GM21825 (cell line): ENCODE data around the gene TGFBR1.

Source experiments
- ATAC-seq: cut with Tn5 transposase; IDR thresholded peaks from one replicate; pipeline ENCODE4 v1.9.1; 2021; ENCODE audit warnings: mild to moderate bottlenecking, moderate library complexity; ENCODE audit not compliant: unreplicated experiment

The TGFBR1 gene

DNA sequence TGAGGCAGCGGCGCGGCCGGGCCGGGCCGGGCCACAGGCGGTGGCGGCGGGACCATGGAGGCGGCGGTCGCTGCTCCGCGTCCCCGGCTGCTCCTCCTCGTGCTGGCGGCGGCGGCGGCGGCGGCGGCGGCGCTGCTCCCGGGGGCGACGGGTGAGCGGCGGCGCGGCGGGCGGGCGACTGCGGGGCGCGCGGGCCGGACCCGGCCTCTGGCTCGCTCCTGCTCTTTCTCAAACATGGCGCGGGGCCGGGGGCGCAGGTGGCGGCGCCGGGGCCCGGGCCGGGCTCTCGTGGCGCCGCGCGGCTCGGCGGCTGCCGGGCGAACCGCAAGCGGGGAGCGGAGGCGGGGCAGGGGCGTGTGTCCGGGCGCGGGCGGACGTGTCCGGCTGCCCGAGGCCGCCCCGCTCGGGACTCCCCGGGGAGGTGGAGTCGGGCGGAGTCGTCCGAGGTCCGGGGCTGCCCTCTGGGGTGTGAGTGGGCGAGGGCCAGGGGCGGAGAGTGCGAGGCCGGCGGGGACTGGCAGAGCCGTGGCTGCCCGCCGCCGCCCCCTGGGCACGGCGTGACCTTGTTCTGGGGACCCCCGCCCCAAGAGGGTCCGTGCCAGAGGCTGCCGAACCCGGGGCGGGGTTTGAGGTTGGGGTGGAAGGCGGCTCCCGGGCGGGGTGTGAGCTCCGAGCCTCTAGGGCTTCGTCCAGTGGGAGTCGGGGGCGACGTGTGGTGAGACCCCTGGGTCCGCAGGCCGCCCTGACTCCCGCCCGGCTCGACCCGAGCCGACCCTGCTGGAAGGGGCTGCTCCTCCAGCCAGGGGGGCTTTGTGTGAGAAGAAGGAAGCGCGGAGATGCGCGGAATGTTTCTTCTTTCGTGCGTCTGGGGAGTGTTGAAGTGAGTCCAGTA is 485 bp downstream of the TGFBR1 start:
- peak; percentile 50 for ATAC-seq

GRCh38 chr9:99106044-99106375 is 1.1 kb downstream of the TGFBR1 start:
- ATAC-seq, result no peak

- no peak for ATAC-seq
These were observed 2.5 kb downstream of the TGFBR1 start for GRCh38 chr9:99107421-99107820.

DNA sequence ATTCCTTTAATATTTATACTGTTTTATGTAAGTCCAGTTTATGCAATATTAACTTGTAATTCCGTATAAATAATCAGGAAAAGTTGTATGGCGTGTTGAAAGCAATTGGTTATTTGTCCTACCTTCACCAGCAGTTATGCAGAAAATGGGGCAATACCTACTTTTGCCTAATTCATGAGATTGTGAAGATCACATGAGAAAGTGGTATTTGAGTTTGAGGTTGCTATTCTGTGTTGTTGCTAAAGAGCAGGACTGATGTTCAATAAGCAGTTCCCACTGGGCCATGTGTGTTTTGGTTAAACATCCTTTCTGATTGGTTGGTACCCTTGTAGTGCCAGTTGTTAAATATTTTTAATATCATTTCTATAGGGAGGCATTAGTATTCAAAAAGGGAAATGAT is 3.2 kb downstream of the TGFBR1 start:
- no peak for ATAC-seq

DNA sequence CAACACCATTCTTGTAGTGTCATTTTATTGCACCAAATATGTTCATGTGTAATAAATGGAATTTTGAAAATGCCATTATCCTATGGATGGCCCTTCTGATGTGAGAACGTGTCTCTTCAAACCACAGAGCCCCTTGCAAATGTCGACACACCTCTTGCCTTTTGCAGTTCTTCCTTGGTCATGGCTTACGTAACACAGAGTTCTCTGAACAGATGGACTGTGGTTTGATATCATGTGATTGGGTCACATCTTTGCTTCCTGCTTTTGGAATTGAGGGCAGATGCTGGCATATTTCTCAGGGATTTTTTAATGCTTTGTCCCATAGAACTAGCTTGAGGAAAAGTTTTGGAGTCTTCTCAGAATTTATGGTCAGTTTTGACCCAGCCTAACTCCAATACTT is 4.6 kb downstream of the TGFBR1 start:
- ATAC-seq, result no peak

DNA sequence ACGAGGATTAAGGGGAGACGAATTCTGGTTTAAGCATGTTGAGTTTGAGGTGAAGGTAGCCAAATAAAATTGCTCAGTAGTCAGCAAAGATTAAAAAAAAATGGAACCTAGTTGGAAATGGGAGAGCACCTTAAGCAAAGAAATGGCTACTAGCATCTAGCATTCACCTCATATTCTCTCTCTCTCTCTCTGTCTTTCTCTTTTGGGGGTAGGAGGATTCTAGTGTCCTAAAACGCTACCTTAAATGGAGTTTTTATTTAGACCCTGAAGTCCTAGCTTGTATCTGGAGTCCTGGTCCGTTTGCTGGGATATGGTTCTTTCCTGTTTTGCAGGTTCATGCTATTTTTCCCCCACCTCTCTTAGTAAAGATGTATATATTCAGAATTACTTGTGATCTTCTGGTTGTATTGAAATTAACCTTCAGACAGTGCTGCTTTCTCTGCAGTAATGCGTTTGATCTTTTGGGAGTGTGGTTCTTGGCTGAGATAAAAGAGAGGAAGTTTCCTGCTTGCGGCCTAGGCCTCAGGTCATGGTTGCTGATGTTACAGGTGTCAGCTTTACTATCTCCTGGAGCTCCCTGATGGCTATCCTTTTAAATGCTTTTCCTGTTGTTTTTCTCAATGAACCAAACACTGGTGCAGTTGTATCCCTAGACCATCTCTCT is 8.0 kb downstream of the TGFBR1 start:
- no peak for ATAC-seq

- no peak for ATAC-seq
These were observed 8.6 kb downstream of the TGFBR1 start for GRCh38 chr9:99113414-99114048.

- no peak for ATAC-seq
These were observed 9.1 kb downstream of the TGFBR1 start for GRCh38 chr9:99114049-99114440.

DNA sequence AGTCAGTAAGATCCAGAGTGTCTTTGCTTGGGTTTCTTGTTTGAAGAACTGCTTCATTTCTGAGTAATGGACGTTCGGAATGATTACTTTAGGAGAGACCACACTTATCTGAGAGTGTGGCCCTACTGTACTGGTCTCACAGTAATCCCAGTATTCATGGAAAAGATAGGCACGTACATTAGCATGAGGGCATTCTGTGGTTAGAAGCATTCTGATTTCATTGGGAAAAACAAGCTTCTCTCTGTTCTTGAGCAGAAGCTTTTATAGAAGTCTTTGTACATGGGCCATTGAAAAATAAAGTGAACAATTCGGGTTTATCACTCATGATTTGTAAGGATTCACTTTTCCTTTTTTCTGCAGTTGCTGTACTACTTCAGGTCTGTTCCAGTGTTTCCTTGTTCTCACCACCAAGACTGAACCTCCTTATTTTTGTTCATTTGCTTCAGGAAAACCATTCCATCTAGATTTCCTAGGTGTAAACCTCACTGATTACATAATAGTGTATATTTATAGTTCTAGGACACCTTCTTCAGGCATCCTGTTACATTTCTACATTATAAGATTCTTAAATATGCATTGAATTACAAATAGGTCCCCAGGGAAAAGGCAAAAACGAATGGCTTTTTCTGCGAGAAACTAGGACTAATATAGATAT is 10.1 kb downstream of the TGFBR1 start:
- ATAC-seq, result no peak

DNA sequence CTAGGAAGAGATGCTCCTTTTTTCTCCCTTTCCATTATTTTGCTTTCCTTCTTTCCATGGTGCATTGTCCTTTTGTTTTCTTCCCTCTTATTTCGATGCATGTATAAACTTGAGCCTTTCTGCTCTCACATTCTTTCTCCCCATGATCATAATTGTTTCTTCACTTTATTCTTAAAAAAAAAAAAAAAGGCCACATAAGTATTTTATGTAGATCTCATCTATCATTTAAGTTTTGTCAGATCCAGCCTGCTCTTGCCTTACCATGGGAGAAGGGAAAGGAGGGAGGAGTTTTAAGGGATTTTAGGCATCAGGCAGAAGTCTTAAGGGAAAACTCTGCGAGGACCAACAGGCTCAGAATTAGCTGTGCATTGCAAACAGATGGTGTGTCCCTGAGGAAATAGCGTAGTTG is 11.1 kb downstream of the TGFBR1 start:
- ATAC-seq, result no peak

GRCh38 chr9:99118782-99119466 is 14.0 kb downstream of the TGFBR1 start:
- peak; percentile 95 for ATAC-seq

DNA sequence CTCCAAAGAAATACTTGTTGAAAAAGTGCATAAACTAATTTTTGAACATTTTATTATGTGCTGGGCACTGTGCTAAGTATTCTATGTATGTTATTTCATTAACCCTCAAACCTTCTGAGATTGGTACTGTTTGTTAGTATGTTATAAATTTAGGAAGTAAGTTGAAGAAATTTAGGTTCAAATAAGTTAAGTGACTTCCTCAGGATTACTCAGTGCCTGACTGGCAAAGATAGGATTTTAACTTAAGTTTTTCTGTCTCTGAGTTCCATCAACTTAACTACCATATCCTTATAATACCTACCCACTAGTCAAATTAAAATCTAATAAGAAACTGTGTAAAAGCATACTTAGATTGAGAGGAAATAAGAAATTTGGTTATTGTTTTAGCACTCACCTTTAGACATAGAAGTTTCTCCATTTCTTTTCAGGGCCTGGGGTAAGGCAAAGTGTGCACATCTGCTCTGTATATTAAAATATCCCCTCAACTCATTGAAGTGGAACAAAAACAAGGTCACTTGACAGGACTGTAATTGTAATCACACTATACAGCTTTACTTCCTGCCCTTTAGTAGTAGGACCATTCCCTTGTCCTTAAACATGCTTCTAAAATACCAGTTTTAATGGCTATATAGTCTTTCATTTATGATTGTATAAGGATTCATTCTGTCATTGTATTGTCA is 15.2 kb downstream of the TGFBR1 start:
- no peak for ATAC-seq

DNA sequence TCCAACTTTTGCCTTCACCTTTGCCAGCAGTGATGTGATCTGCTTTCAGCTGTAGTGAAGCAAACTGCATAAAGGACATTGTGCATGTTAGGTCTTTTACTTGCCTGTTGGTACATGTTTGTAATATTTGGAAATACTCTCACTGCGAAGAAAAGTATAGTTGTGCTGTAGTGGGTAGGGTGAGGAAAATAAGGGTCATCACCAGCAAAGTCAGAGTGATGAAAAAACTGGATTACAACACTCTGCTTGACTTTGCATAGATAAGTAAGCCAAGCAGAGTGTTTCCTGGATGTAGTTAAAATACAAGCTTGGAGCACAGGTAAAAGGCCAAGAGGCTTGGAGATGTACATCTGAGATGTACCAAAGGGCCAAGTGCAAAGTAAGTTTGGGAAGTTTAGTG is 16.7 kb downstream of the TGFBR1 start:
- no peak for ATAC-seq

- ATAC-seq, result no peak
These were observed 19.8 kb downstream of the TGFBR1 start for GRCh38 chr9:99124534-99125255.

- ATAC-seq, result no peak
These were observed 20.5 kb downstream of the TGFBR1 start for GRCh38 chr9:99125446-99125845.

DNA sequence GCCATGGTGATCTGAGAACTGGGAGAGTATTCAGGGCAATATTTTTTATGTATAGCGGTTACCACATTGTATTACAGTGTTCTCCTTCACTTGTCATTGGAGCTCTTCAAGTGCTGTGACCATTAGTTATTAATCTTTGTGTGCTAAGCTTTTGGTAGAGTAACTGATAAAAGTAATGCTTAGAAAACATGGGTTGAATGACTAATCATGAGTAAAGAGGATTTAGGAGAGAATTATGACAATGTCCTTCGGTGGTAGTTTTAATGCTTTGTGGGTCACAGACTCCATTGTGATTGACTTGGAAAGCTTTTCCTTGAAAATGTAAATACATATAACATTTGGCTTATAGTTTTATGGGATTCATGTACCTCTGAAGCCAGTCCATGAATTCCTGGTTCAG is 21.4 kb downstream of the TGFBR1 start:
- no peak for ATAC-seq

DNA sequence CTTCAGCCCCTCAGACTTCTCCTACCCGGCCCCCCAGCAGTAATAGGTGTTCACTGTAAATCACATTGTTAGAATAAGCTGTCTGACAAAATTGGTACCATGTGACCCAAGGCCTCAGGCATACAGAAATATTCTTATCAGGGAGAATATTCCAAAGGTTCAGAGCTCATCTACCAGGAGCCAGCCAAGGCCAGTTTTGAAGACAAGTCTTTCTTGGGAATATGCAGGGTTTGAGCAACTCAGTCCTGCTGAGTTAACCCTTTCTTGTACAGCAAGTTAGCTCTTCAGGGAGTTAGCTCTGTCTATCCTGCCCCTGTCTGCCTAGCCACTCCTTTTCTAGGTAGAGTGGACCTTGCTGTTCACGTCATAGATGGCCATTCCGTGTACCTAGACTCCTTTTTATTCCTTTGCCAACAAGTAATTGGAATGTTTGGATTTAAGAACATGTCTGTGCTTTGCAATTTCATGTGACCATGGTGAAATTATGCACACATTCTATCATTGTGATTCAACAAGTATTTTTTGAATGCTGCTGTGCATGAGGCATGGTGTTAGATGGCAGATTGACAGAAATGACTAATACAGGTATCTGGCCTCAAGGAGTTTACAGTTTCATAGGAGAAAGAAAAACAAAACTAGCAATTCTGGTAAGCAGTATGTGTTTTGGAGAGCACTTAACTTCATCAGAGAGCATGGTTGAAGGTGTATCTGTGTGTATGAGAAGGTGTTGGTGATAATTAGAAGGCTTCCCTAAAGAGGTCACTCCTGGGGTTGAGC is 22.6 kb downstream of the TGFBR1 start:
- ATAC-seq, result no peak

GRCh38 chr9:99128133-99128406 is 23.2 kb downstream of the TGFBR1 start:
- ATAC-seq, result no peak

GRCh38 chr9:99129091-99129490 is 24.2 kb downstream of the TGFBR1 start:
- no peak for ATAC-seq
